PC-3 (cell line): ENCODE results near the gene MYH9. TPM values are rescaled to one million over a fixed set of nuclear protein-coding genes. Genes with fewer than 3 reads are reported as not detected.

ENCODE experiments used
- ATAC-seq: fragments of 200-7000 bp; cut with Tn5 transposase; 2 replicates; pipeline ENCODE4 v1.9.1; 2020; ENCODE audit warnings: mild to moderate bottlenecking, moderate library complexity
- BruUV-seq: library from RNA; stranded (reverse); fragments of 400-500 nt; replicated peaks from 2 replicates; lab custom pipeline; 2021; lab: Mats Ljungman, UMichigan
- CTCF ChIA-PET: fragments of 300-600 bp; sonication (Branson Sonifier 250); formaldehyde crosslinking; loops from one replicate; lab custom pipeline; 2022; ENCODE audit warnings: antibody characterized with exemption; lab: Charles Lee
- POLR2A ChIA-PET: fragments of 300-600 bp; sonication (Branson Sonifier 250); formaldehyde crosslinking; loops from one replicate; lab custom pipeline; 2022; ENCODE audit warnings: antibody characterized with exemption; ENCODE audit not compliant: unreplicated experiment; lab: Charles Lee
- DNase-seq: peaks from one replicate; pipeline ENCODE4 v3.0.0-alpha.2; 2015
- H2AFZ ChIP-seq: fragments of 300-600 bp; sonication (generic); 2 replicates; pipeline ENCODE4 v1.6.0; 2016; ENCODE audit warnings: antibody characterized with exemption, low read length
- H3F3A ChIP-seq: fragments of 300-600 bp; sonication (generic); one replicate; pipeline ENCODE4 v1.6.0; 2017; ENCODE audit warnings: antibody characterized with exemption, low read length, control low read depth, mild to moderate bottlenecking; ENCODE audit not compliant: unreplicated experiment
- H3K27ac ChIP-seq: fragments of 300-600 bp; sonication (generic); 2 replicates; pipeline ENCODE4 v1.5.1; 2016; ENCODE audit warnings: mild to moderate bottlenecking, low read length
- H3K27me3 ChIP-seq: fragments of 300-600 bp; sonication (generic); 2 replicates; pipeline ENCODE4 v1.6.1; 2016; ENCODE audit warnings: low read length, mixed read lengths
- H3K36me3 ChIP-seq: fragments of 300-600 bp; sonication (generic); 2 replicates; pipeline ENCODE4 v1.6.1; 2016; ENCODE audit warnings: low read depth, mixed run types, low read length, mixed read lengths
- H3K4me1 ChIP-seq: fragments of 300-600 bp; sonication (generic); 2 replicates; pipeline ENCODE4 v1.5.1; 2016; ENCODE audit warnings: low read length; ENCODE audit not compliant: insufficient read depth
- H3K4me2 ChIP-seq: fragments of 300-600 bp; sonication (generic); 2 replicates; pipeline ENCODE4 v1.6.0; 2016; ENCODE audit warnings: low read length
- H3K4me3 ChIP-seq: fragments of 300-600 bp; sonication (generic); 2 replicates; pipeline ENCODE4 v1.5.1; 2016; ENCODE audit warnings: mild to moderate bottlenecking, low read length, mixed read lengths
- H3K79me2 ChIP-seq: fragments of 300-600 bp; sonication (generic); 2 replicates; pipeline ENCODE4 v1.6.1; 2017; ENCODE audit warnings: low read length, mixed read lengths
- H3K9ac ChIP-seq: fragments of 300-600 bp; sonication (generic); 2 replicates; pipeline ENCODE4 v1.6.0; 2016; ENCODE audit warnings: mild to moderate bottlenecking, low read length
- H3K9me2 ChIP-seq: fragments of 300-600 bp; sonication (generic); replicated peaks from 2 replicates; pipeline ENCODE4 v1.6.1; 2016; ENCODE audit warnings: mixed run types, low read length, mixed read lengths
- H3K9me3 ChIP-seq: fragments of 300-600 bp; sonication (generic); 2 replicates; pipeline ENCODE4 v1.6.1; 2016; ENCODE audit warnings: low read length, mixed read lengths
- H4K20me1 ChIP-seq: fragments of 300-600 bp; sonication (generic); 2 replicates; pipeline ENCODE4 v1.6.1; 2016; ENCODE audit warnings: low read length, mixed read lengths
- CTCF ChIP-seq: fragments of 300-600 bp; sonication (generic); conservative IDR thresholded peaks from 2 replicates; pipeline ENCODE4 v1.5.1; 2017; ENCODE audit warnings: antibody characterized with exemption, low read depth, mild to moderate bottlenecking, low read length
- EZH2 ChIP-seq: fragments of 300-600 bp; sonication (generic); IDR thresholded peaks from one replicate; pipeline ENCODE4 v1.6.1; 2017; ENCODE audit warnings: antibody characterized with exemption, mild to moderate bottlenecking, low read length; ENCODE audit not compliant: unreplicated experiment
- EZH2phosphoT487 ChIP-seq: fragments of 300-600 bp; sonication (generic); IDR thresholded peaks from 2 replicates; pipeline ENCODE4 v1.6.1; 2018; ENCODE audit warnings: mild to moderate bottlenecking, antibody characterized with exemption, low read length, borderline replicate concordance
- intact Hi-C: fragments of 100-400 bp; cut with micrococcal nuclease; formaldehyde crosslinking; loops from 2 replicates; pipeline ENCODE4 v1.9.0; 2023
- total RNA-seq: library from RNA; depleted of rRNA; stranded (reverse); fragments of >200 nt; gene quantifications from 2 replicates; pipeline ENCODE4 v1.2.3, GENCODE V29; 2014

Gene MYH9
- total RNA-seq, 1 experiment from 2014 or later: 357 TPM

GRCh38 chr22:36333644-36334043 is 54.1 kb downstream of the MYH9 start:
- no peaks in the 10 kb centered on the region for H3K27me3 ChIP-seq
- BruUV-seq: no TSS peak
- H3K36me3 ChIP-seq: peaks cover 48% of the 10 kb centered on the region
- no peaks in the 10 kb centered on the region for H3K9me3 ChIP-seq
- H3K9ac ChIP-seq: peak overlapping the region; percentile 68
- ATAC-seq: peak; percentile 6; the same call in 1 of the 2 replicates
- peaks cover 95% of the 10 kb centered on the region for H3K79me2 ChIP-seq
- H4K20me1 ChIP-seq: peaks cover 18% of the 10 kb centered on the region; the same call in 1 of the 2 replicates
- no peak overlapping the region for H2AFZ ChIP-seq
- ChIA-PET CTCF (no interaction called here), POLR2A (interaction anchor here (0.6 kb wide), 1 partner anchor 208 kb away, joined by 3 read pairs; no protein-coding TSS in a partner anchor)
- H3K4me1 ChIP-seq: peaks cover 72% of the 10 kb centered on the region
- H3K9me2 ChIP-seq: no peaks in the 10 kb centered on the region
- peak overlapping the region; percentile 83 for H3K4me2 ChIP-seq
- intact Hi-C loops: loop anchor here (1.0 kb wide), 1 partner anchor 137 kb away; no protein-coding TSS in a partner anchor
- H3K27ac ChIP-seq: peak overlapping the region; percentile 97
- no peak for TF ChIP-seq CTCF
- no peak for TF ChIP-seq EZH2
- no peak for TF ChIP-seq EZH2phosphoT487
- H3K4me3 ChIP-seq: peak overlapping the region; percentile 55
- H3F3A ChIP-seq: peaks cover 23% of the 10 kb centered on the region
- peak; percentile 86 for DNase-seq

GRCh38 chr22:36332623-36333332 is 55.0 kb downstream of the MYH9 start:
- peak; percentile 89 for DNase-seq
- Histone ChIP-seq H3K9me3 (no peaks in the 10 kb centered on the region), H3K27ac (peak overlapping the region; percentile 97), H3K79me2 (peaks cover 95% of the 10 kb centered on the region), H2AFZ (no peak overlapping the region), H3K4me1 (peaks cover 78% of the 10 kb centered on the region), H3K4me3 (peak overlapping the region; percentile 55), H4K20me1 (peaks cover 18% of the 10 kb centered on the region; the same call in 1 of the 2 replicates), H3K27me3 (no peaks in the 10 kb centered on the region), H3K9ac (peak overlapping the region; percentile 68), H3F3A (peaks cover 23% of the 10 kb centered on the region), H3K9me2 (no peaks in the 10 kb centered on the region), H3K36me3 (peaks cover 56% of the 10 kb centered on the region), H3K4me2 (peak overlapping the region; percentile 83)
- ChIA-PET CTCF (no interaction called here), POLR2A (interaction anchor here (0.6 kb wide), 1 partner anchor 77 kb away, joined by 9 read pairs; no protein-coding TSS in a partner anchor)
- BruUV-seq: no TSS peak
- TF ChIP-seq EZH2 (no peak), EZH2phosphoT487 (no peak), CTCF (no peak)
- ATAC-seq: peak; percentile 10
- intact Hi-C loops: loop anchor here (1.0 kb wide), 1 partner anchor 138 kb away; no protein-coding TSS in a partner anchor
